Upper lobe of right lung (tissue), 1 donor: ENCODE measurements around the gene SUMF1. TPM values are rescaled to one million over a fixed set of nuclear protein-coding genes. Genes with fewer than 3 reads are reported as not detected.
A peak's percentile ranks its signal among the peaks of the same experiment; 100 is the strongest.

ENCODE experiments used
- ATAC-seq: fragments of 200-7000 bp; cut with Tn5 transposase; one replicate; pipeline ENCODE4 v1.9.1; 2020; ENCODE audit warnings: mild to moderate bottlenecking, moderate library complexity
- DNase-seq: peaks from one replicate; pipeline ENCODE4 v3.0.0-alpha.2; 2020
- H3K27ac ChIP-seq: fragments of 200-600 bp; one replicate; pipeline ENCODE4 v1.8.0; 2022
- H3K27me3 ChIP-seq: fragments of 200-600 bp; one replicate; pipeline ENCODE4 v1.8.0; 2022; ENCODE audit warnings: mild to moderate bottlenecking
- H3K36me3 ChIP-seq: fragments of 200-600 bp; one replicate; pipeline ENCODE4 v1.8.0; 2022
- H3K4me1 ChIP-seq: fragments of 200-600 bp; one replicate; pipeline ENCODE4 v1.8.0; 2022
- H3K4me3 ChIP-seq: fragments of 200-600 bp; one replicate; pipeline ENCODE4 v1.8.0; 2022; ENCODE audit warnings: mild to moderate bottlenecking
- H3K9me3 ChIP-seq: fragments of 200-600 bp; one replicate; pipeline ENCODE4 v1.8.0; 2022
- CTCF ChIP-seq: fragments of 200-600 bp; IDR thresholded peaks from one replicate; pipeline ENCODE4 v1.8.0; 2022; ENCODE audit warnings: antibody characterized with exemption
- intact Hi-C: fragments of 100-400 bp; cut with DNase I; formaldehyde crosslinking; loops from one replicate; pipeline ENCODE4 v1.11.0; 2022
- total RNA-seq: library from RNA; stranded (reverse); fragmentation: NEBNext Ultra II Directional; extraction: Animal tissue kit (Norgen Biotek cat#: 25700); gene quantifications from one replicate; pipeline ENCODE4 v1.2.1, GENCODE V29; 2021
- donor health status: DM: no; HTN: yes; CAD: no; lungs with severe emphysema.

SUMF1 gene
- total RNA-seq, 1 donor from 2014 or later, result 33.3 TPM

GRCh38 chr3:4501437-4501836, 34.4 kb upstream of the SUMF1 start:
- no peak for DNase-seq
- no peak for TF ChIP-seq CTCF
- ATAC-seq, result no peak
- H3K4me1 ChIP-seq, result peaks cover 32% of the 10 kb centered on the region
- no peaks in the 10 kb centered on the region for H3K36me3 ChIP-seq
- no peaks in the 10 kb centered on the region for H3K27me3 ChIP-seq
- H3K4me3 ChIP-seq, result no peak overlapping the region
- intact Hi-C loops, result no loop called here
- H3K27ac ChIP-seq, result no peak overlapping the region
- no peaks in the 10 kb centered on the region for H3K9me3 ChIP-seq

- H3K27ac ChIP-seq, result no peak overlapping the region
- no peak for TF ChIP-seq CTCF
- no peaks in the 10 kb centered on the region for H3K36me3 ChIP-seq
- intact Hi-C loops, result no loop called here
- DNase-seq (no peak), ATAC-seq (no peak)
- no peak overlapping the region for H3K4me3 ChIP-seq
- H3K9me3 ChIP-seq, result no peaks in the 10 kb centered on the region
- H3K27me3 ChIP-seq, result no peaks in the 10 kb centered on the region
- H3K4me1 ChIP-seq, result peaks cover 12% of the 10 kb centered on the region
Measured at GRCh38 chr3:4498446-4498845, 31.4 kb upstream of the SUMF1 start.

DNA sequence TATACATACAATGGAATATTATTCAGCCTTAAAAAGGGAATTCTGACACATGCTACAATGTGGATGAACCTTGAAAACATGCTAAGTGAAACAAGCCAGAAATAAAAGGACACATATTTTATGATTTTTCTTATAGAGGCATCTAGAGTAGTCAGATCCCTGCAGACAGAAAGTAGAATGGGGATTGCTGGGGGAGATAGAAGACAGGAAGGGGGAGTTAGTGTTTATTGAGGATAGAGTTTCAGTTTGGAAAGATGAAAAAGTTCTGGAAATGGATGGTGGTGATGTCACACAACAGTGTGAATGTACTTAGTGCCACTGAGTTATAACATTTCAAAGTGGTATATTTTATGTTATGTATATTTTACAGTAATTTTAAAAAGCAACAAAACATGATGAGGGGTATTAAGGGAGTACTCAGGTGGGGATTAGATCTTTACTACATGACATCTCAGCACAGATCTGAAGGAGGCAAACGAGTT, 30.8 kb upstream of the SUMF1 start:
- no peak for ATAC-seq

DNA sequence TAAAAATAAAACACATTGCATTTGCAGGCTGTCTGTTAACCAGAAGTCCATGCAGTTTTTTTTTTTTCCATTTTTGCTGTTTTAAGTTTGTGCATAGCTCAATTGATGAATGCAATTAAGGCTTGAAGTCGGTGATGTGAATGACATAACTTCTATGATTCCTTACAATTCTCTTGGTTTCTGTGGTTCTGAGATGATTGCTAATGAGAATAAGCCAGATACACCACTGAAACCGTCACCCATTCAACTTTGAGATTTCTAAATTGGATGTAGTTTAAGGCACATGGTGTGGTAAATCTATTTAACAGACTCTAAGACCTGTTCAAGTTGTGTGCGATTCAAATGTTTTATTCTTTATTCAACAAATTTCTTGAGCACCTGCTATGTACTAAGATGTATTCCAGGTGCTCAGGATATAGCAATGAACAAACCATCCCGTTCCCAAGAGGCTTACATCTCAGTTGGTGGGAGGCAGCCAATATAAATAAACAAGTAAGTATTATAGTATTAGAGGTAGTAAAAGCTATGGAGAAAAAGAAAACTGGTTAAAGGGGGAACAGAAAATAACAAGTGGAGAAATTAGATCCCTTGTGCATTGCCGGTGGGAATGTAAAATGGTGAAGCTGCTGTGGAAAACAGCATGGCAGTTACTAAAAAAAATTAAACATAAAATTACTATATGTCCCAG, 30.1 kb upstream of the SUMF1 start:
- Histone ChIP-seq H3K36me3 (no peaks in the 10 kb centered on the region), H3K27ac (no peak overlapping the region), H3K4me1 (peaks cover 8% of the 10 kb centered on the region), H3K27me3 (no peaks in the 10 kb centered on the region), H3K9me3 (no peaks in the 10 kb centered on the region), H3K4me3 (no peak overlapping the region)
- no peak for DNase-seq
- intact Hi-C loops, result no loop called here
- no peak for TF ChIP-seq CTCF
- no peak for ATAC-seq

More for the DNA sequence above, 30.8 kb upstream of the SUMF1 start:
- Histone ChIP-seq H3K4me3 (no peak overlapping the region), H3K9me3 (no peaks in the 10 kb centered on the region), H3K27me3 (no peaks in the 10 kb centered on the region), H3K36me3 (no peaks in the 10 kb centered on the region), H3K4me1 (peaks cover 7% of the 10 kb centered on the region), H3K27ac (no peak overlapping the region)
- DNase-seq, result no peak
- TF ChIP-seq CTCF, result no peak
- intact Hi-C loops, result no loop called here

DNA sequence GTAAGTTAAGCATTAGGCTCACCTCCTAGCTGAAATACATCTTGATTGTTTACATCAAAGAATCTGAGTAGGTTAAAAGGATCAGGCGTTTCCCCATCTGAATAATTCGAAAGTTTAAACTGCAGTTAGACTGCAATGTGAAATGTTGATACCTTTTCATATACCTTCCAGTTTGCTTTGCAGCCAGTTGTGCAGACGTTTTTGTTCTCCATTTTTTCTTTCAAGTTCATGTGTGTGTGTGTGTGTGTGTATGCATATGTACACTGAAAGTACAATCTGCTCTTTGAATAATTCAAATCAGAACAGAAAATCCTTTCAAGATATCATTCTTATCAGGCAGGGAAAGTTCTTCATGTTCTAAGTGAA, 29.0 kb upstream of the SUMF1 start:
- Histone ChIP-seq H3K4me3 (peak overlapping the region; percentile 76), H3K9me3 (no peaks in the 10 kb centered on the region), H3K4me1 (peaks cover 15% of the 10 kb centered on the region), H3K27me3 (no peaks in the 10 kb centered on the region), H3K27ac (no peak overlapping the region), H3K36me3 (no peaks in the 10 kb centered on the region)
- ATAC-seq, result no peak
- intact Hi-C loops, result no loop called here
- no peak for TF ChIP-seq CTCF
- DNase-seq, result no peak
